ENCODE results near the gene PHLDA2.

PHLDA2 gene

DNA sequence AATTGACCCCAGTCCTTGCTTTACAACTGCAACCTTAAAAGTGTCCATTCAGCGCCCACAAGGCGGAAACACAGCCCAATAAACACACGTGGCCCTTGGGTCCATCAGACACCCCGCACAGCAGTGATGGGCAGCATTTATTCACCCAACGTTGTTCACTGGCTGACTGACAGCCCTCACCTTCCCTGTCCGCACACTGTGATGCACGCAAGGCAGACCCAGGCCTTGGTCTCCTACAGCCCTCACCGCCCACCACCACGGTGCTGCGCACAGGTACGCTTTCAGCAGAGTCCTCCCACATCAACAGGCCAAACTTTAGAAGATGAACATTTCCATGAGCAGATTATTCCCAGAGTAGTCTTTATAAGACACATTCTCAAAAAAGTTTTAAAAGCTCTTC, 20.7 kb upstream of the PHLDA2 start:
- peaks cover 20% of the 10 kb centered on the region for H3K36me3 ChIP-seq
- TF ChIP-seq CTCF (IDR thresholded peaks at IDR 0.05; ENCODE audit: low read depth, low read length): no peak
- H3K27me3 ChIP-seq: no peaks in the 10 kb centered on the region
- H3K4me1 ChIP-seq: no peaks in the 10 kb centered on the region; the same call in 1 of the 2 replicates
- no peak overlapping the region for H3K4me3 ChIP-seq (ENCODE audit: low read depth, low read length)
- H3K9me3 ChIP-seq: no peaks in the 10 kb centered on the region
- DNase-seq: no peak

DNA sequence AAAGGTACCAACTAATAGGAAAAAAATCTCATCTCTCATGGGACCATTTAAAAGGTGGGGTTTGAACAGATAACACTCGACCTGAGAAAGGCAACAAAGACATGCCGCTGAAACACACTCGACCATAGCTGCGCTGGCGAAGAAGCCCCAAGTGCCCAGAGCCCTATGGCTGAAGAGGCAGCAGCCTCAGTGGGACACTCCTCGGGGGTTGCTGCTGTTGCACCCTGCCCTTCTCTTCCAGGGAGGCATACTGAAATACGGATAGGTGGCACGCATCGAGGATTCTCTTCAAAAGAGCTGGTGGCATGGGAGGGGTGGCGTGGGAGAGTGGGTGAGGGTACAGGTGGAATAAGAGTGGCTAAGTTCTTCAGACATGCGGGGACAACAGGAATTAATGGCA, 18.5 kb upstream of the PHLDA2 start:
- peaks cover 11% of the 10 kb centered on the region for H3K36me3 ChIP-seq

DNA sequence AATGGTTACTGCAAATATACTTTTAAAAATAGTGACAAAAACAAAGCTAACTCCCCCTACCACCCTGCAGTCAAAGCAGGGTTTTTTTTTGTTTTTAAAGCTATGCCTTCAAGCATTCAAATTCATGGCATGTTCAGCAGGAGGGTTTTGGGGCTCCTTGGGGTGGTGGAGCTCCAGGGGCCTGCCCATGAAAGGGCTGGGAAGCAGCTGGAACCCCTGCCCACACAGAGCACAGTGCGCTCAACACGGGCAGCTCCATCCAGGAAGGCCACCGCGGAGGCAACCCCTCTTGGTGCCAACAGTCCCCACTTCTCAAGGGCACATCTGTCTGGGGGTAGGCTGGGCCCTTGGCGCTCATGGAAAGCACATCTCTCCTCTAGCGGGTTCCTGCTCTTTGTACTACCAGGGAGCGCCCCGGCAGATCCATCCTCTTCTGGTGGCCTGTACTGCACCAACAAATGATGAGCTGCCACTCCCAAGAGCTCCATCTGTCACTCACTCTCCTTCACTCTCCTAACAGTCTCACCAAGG, 16.6 kb upstream of the PHLDA2 start:
- peaks cover 6% of the 10 kb centered on the region for H3K36me3 ChIP-seq
- no peaks in the 10 kb centered on the region; the same call in 1 of the 2 replicates for H3K4me1 ChIP-seq
- no peak overlapping the region for H3K4me3 ChIP-seq (ENCODE audit: low read depth, low read length)
- H3K27me3 ChIP-seq: no peaks in the 10 kb centered on the region
- H3K9me3 ChIP-seq: no peaks in the 10 kb centered on the region
- no peak for TF ChIP-seq CTCF (IDR thresholded peaks at IDR 0.05; ENCODE audit: low read depth, low read length)
- DNase-seq: no peak

More for the DNA sequence above, 18.5 kb upstream of the PHLDA2 start:
- Histone ChIP-seq H3K4me3 (ENCODE audit: low read depth, low read length) (no peak overlapping the region), H3K4me1 (no peaks in the 10 kb centered on the region; the same call in 1 of the 2 replicates), H3K27me3 (no peaks in the 10 kb centered on the region), H3K9me3 (no peaks in the 10 kb centered on the region)
- no peak for DNase-seq
- TF ChIP-seq CTCF (IDR thresholded peaks at IDR 0.05; ENCODE audit: low read depth, low read length): no peak

DNA sequence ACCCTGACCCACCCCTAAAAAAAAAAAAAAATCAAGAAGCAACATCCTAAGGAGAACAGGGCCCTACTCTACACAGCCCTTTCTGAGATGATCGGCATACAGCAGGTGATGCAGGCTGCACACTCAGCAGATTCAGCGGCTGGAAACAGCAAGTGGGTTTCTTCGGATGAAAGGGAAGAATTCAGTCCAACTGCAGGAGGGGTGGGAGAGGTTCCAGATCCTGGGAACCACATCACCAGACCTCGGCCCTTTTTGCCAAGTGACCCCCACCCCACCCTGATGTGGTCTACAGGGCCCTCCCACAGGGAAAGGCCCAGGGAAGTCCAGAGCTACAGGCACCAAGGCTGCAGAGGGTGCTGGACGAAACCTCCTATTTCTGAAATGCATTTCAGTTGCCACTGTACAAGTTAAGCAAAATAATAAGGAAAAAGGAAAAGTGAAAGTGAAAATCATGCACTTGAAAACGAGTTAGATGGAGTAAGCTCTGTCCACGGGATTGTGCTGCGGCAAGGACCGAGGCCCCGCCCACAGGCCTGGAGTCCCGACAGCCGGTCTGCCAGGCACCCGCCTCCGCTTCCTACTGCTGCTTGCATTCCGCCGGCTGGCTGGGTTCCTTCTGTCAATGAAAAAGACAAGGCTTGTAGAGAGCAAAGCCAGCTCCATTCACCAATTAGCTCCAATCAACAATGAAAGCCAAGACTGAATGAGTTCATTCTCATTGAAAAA, 16.0 kb upstream of the PHLDA2 start:
- peak; percentile 75 for DNase-seq
- Histone ChIP-seq H3K27me3 (no peaks in the 10 kb centered on the region), H3K4me3 (ENCODE audit: low read depth, low read length) (no peak overlapping the region), H3K36me3 (peaks cover 6% of the 10 kb centered on the region), H3K4me1 (no peaks in the 10 kb centered on the region; the same call in 1 of the 2 replicates), H3K9me3 (no peaks in the 10 kb centered on the region)
- no peak for TF ChIP-seq CTCF (IDR thresholded peaks at IDR 0.05; ENCODE audit: low read depth, low read length)

GRCh38 chr11:2944530-2944929, 15.3 kb upstream of the PHLDA2 start:
- Histone ChIP-seq H3K9me3 (no peaks in the 10 kb centered on the region), H3K4me3 (ENCODE audit: low read depth, low read length) (no peak overlapping the region), H3K36me3 (peaks cover 5% of the 10 kb centered on the region), H3K4me1 (no peaks in the 10 kb centered on the region; the same call in 1 of the 2 replicates), H3K27me3 (no peaks in the 10 kb centered on the region)
- no peak for TF ChIP-seq CTCF (IDR thresholded peaks at IDR 0.05; ENCODE audit: low read depth, low read length)
- no peak for DNase-seq

DNA sequence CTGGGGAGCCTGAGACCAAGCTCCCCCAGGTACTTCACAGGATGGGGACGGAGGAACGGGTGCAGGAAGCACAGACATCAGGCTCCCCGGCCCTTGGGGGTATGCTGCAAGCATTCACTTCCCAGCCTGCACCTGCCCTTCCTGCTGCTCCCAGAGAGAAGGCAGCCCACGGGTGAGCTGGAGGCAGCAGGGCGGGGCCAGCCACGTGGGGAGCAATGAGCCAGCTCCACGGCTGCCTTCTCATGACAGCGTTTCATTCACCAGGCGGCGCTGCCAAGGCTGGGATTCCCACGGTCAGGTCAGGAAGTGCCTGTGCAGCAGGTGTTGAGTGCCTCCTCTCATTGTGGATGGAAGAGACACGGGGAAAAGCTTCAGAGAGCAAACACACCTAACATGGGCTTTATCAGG, 14.5 kb upstream of the PHLDA2 start:
- no peaks in the 10 kb centered on the region for H3K9me3 ChIP-seq
- no peaks in the 10 kb centered on the region; the same call in 1 of the 2 replicates for H3K4me1 ChIP-seq
- no peak overlapping the region for H3K4me3 ChIP-seq (ENCODE audit: low read depth, low read length)
- peaks cover 3% of the 10 kb centered on the region; the same call in 1 of the 2 replicates for H3K36me3 ChIP-seq
- H3K27me3 ChIP-seq: no peaks in the 10 kb centered on the region
- TF ChIP-seq CTCF (IDR thresholded peaks at IDR 0.05; ENCODE audit: low read depth, low read length): no peak
- DNase-seq: no peak
